ENCODE measurements around the gene CTNNA2. TPM values are rescaled to one million over a fixed set of nuclear protein-coding genes. Genes with fewer than 3 reads are reported as not detected.

Gene CTNNA2
- total and polyA plus RNA-seq, 9 of the 15 experiments (the other 6 are each of a cell fraction or from before 2014, with no cell fraction given) = 0.03 to 0.40 (median 0.15) TPM

DNA sequence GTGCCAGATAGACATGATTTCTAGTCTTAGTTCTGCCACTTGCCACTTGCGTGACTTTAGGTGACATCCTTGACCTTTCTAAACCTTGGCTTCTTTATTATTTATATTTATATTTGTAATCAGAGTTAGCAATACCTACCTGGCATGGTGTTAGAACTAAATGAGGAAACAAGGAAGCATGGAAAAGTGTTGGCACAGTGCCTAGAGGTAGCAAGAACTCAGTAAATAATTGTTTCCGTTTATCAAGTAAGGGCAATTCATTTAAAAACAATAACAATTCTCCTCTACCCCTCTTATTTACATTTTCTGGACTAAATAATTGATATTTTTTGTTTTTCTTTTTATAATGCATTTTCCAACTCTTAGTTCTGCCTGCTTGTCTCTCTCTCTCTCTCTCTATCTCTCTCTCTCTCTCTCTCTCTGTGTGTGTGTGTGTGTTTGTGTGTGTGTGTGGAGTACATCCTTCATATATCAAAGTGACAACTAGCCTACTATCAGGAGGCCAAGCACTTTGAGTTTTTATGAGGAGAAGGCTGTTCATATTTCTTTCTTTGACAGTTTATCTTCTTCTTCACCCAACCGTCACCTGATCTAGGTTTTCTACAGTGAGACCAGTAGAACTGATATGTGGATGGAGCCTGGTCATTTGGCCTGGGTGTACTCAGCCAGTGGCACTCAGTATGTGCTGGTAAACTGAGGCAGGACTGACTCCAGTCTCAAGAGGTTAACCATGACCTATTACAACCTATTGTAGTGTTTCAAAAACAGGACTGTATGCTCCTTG is 657.2 kb downstream of the CTNNA2 start (continued):
- TF ChIP-seq RAD21 (CRISPR knock-in tag; conservative IDR thresholded peaks at IDR 0.05 in 1 of 2, IDR thresholded peaks at IDR 0.05 in 1 of 2) (peak in 1 of 2 experiments; percentile 26; a peak in 2 of 4 replicates), HDAC2 (IDR thresholded peaks at IDR 0.05) (0 out of 2 replicates have a peak, but pooled peaks have one; percentile 41), RFX1 (IDR thresholded peaks at IDR 0.05) (no peak), NCOA6 (IDR thresholded peaks at IDR 0.05) (0 out of 2 replicates have a peak, but pooled peaks have one; percentile 48), CBX1 (IDR thresholded peaks at IDR 0.05; ENCODE audit: low read depth) (no peak), NFIC (IDR thresholded peaks at IDR 0.05) (peak; percentile 93), ZBTB5 (IDR thresholded peaks at IDR 0.05) (0 out of 2 replicates have a peak, but pooled peaks have one; percentile 29), CHD1 (IDR thresholded peaks at IDR 0.05; ENCODE audit: low read length) (no peak), SOX6 (IDR thresholded peaks at IDR 0.05) (peak; percentile 71), NR2C1 (IDR thresholded peaks at IDR 0.05) (peak; percentile 64; the same call in 1 of the 2 replicates), NR2C1 (tag; IDR thresholded peaks at IDR 0.05) (peak; percentile 46; the same call in 1 of the 2 replicates), RBM34 (IDR thresholded peaks at IDR 0.05; ENCODE audit: borderline replicate concordance, insufficient read depth, low read length) (no peak), KDM1A (IDR thresholded peaks at IDR 0.05) (peak; percentile 84 to 94), MLLT1 (IDR thresholded peaks at IDR 0.05) (peak; percentile 87 to 89), BDP1 (IDR thresholded peaks at IDR 0.05; ENCODE audit: insufficient read depth, insufficient read length) (no peak), GATAD2B (IDR thresholded peaks at IDR 0.05; ENCODE audit: borderline replicate concordance) (0 out of 2 replicates have a peak, but pooled peaks have one; percentile 26), ZBTB2 (IDR thresholded peaks at IDR 0.05) (peak; percentile 74), NUFIP1 (IDR thresholded peaks at IDR 0.05; ENCODE audit: partially characterized antibody) (no peak), FOXJ3 (CRISPR knock-in tag; IDR thresholded peaks at IDR 0.05) (no peak)
- TF ChIP-seq, protein P1, sequence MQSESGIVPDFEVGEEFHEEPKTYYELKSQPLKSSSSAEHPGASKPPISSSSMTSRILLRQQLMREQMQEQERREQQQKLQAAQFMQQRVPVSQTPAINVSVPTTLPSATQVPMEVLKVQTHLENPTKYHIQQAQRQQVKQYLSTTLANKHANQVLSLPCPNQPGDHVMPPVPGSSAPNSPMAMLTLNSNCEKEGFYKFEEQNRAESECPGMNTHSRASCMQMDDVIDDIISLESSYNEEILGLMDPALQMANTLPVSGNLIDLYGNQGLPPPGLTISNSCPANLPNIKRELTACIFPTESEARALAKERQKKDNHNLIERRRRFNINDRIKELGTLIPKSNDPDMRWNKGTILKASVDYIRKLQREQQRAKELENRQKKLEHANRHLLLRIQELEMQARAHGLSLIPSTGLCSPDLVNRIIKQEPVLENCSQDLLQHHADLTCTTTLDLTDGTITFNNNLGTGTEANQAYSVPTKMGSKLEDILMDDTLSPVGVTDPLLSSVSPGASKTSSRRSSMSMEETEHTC (IDR thresholded peaks at IDR 0.05) = no peak
- TF ChIP-seq, protein P2, sequence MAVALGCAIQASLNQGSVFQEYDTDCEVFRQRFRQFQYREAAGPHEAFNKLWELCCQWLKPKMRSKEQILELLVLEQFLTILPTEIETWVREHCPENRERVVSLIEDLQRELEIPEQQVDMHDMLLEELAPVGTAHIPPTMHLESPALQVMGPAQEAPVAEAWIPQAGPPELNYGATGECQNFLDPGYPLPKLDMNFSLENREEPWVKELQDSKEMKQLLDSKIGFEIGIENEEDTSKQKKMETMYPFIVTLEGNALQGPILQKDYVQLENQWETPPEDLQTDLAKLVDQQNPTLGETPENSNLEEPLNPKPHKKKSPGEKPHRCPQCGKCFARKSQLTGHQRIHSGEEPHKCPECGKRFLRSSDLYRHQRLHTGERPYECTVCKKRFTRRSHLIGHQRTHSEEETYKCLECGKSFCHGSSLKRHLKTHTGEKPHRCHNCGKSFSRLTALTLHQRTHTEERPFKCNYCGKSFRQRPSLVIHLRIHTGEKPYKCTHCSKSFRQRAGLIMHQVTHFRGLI (CRISPR knock-in tag; IDR thresholded peaks at IDR 0.05) = no peak

All from K562 (cell line).